Measurements from ENCODE around the gene CDC20.

DNA sequence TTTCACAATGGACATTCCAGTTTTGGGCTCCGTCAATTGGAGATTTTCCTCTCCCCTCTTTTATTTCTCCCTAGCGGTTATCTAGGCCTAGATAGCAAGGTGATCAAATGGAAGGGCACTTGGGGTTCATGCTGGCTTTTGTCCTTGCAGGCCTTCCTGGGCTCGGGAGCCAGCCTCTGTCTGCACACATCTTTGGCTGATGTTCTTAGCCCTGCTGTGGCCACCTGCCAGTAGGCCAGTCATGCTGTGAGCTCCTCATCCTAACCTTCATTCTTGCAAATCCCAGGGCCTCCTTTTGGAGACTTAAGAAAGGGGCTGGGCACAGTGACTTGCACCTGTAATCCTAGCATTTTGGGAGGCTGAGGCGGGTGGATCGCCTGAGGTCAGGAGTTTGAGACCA is 44.5 kb upstream of the CDC20 start:
- TF ChIP-seq EZH2phosphoT487 (IDR thresholded peaks at IDR 0.05; ENCODE audit: borderline replicate concordance, low read length): no peak
- TF ChIP-seq, protein P1, sequence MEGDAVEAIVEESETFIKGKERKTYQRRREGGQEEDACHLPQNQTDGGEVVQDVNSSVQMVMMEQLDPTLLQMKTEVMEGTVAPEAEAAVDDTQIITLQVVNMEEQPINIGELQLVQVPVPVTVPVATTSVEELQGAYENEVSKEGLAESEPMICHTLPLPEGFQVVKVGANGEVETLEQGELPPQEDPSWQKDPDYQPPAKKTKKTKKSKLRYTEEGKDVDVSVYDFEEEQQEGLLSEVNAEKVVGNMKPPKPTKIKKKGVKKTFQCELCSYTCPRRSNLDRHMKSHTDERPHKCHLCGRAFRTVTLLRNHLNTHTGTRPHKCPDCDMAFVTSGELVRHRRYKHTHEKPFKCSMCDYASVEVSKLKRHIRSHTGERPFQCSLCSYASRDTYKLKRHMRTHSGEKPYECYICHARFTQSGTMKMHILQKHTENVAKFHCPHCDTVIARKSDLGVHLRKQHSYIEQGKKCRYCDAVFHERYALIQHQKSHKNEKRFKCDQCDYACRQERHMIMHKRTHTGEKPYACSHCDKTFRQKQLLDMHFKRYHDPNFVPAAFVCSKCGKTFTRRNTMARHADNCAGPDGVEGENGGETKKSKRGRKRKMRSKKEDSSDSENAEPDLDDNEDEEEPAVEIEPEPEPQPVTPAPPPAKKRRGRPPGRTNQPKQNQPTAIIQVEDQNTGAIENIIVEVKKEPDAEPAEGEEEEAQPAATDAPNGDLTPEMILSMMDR (conservative IDR thresholded peaks at IDR 0.05; ENCODE audit: low read depth, low read length): no peak
